ENCODE data around the gene ZNF883.

The ZNF883 gene

DNA sequence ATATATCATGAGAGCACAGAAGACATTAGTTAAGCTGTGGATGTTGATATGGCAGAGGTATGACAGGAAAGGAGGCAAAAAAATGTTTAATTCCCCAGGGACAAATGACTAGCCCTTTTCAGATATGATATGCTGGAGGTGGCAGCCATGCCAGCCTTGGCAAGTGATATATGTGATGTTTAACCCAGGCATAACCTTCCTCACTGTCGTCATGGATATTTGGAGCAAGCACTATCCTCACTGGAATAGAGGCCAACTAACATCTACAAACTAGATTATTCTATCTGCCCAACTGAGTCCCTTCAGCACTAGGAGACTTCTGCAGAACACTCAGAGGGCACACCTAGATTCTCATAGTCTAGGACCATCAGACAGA, 94.0 kb downstream of the ZNF883 start:
- DNase-seq (ENCODE audit: low spot score) = no peak

DNA sequence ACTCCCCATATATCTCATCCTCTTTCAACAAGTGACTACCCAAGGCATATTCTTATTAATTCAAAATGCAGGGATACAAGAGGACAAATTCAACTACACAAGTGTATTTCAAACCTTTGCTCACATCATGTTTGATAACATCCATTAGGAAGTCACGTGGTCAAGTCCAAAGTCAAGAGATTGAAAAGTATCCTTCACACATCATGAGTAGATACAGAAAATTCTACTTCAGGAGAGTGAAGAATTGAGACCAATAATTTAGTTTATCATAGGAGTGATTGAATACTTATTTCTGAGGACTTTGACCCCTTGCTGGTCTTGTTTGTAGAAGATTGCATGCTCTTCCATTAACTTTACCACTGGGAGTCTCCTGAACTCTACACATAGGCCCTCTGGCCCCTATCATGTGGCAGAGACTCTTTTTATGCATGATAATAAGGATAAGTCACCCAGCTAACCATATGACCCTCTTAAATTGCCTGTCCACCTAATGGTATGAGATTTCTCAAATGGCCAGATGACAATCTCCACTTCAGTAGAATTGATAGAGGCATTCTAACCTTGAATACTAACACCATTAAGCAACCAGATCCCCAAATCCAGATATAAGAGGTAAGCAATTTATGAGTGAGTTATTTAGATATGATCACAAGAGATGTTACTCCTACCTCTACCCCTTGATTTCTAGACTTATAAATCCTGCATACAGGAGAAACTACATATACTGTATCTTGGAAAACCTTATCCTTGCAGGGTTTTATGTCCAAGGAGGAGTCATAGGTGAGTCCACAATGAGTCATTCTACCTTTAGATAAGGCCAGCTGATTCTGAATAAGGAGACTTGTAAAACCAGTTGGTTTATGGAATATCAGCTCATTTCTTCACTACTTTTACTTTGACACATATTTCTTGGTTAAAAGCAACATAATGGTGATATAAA, 94.7 kb downstream of the ZNF883 start:
- no peak for DNase-seq (ENCODE audit: low spot score)

DNA sequence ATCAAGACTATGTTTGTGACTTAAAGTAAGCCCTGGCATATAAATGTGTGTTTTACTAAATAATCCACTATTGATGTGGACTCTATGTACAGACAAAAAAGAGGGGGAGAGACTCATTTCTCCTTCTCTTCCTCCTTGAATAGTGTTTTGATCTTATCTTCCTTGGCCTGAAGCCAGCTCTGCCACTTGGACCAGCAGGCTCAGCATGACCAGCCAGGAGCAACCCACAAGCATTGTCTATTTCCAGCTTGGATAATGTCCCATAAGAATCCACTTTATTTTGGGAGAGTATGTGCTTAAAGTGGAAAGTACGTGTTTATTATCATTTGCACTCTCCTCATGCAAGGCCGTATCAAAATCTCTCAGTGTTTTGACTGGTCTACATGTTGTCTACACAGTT, 97.5 kb downstream of the ZNF883 start:
- DNase-seq (ENCODE audit: low spot score) = no peak

DNA sequence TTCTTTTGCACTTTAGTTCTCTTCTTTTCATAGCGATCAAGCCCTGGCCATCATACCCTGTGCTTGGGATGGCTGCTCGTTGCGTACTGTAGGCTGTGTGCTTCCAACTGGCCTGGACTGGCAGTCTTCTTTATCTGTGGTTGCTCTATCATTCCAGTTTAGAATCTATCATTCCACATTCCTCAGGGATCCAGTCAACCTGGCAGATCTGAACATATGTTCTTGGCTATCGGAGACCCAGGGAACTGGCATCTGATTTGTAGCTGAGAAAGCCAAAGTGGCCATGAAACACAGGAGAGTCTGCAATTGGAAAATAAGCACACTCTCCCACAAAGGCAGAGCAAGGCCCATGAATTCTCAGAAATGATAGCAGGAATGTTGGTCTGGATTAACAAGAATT, 98.7 kb downstream of the ZNF883 start:
- DNase-seq (ENCODE audit: low spot score) = no peak

DNA sequence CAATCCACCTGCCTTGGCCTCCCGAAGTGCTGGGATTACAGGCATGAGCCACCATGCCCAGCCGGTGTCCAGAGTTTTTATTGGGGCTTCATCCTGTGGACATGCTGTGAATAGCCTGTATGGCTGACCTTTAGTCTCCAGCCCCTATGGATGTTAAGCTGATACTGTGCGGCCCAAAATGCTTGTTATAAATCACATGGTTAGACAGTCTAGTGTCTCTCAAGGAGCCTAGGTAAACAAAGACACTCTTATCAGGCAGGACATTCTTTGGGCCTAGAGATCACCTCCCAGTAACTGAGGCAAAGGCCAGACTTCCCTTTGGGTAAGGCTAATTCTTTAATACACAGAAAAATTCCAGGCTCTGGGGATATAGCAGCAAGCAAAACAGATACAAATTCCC, 99.4 kb downstream of the ZNF883 start:
- DNase-seq (ENCODE audit: low spot score) = no peak

DNA sequence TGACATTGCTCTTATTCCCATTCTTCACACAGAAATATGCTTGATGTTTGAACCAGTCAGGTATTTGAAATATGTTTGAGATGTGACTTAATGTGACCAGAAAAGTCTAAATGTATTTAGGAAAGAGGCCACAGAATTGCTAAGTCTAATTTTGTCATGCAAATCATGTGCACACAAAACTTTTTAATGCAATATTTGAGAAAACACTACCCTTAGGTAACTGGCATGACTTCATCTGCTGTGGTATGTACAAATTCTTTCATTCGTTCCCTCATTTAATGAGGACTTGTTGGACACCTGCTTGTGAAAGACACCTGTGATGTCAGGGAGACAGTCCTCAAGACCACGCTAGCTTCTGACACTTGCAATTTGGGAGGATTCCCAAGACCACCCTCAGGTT, 100.3 kb downstream of the ZNF883 start:
- DNase-seq (ENCODE audit: low spot score) = no peak
